ENCODE data around the gene SIPA1L3.
A peak's percentile ranks its signal among the peaks of the same experiment; 100 is the strongest.

The SIPA1L3 gene

GRCh38 chr19:38229585-38230073 lies 322.6 kb downstream of the SIPA1L3 start (continued):
- TF ChIP-seq CTCF (tag by site-specific recombination; IDR thresholded peaks at IDR 0.05) (peak; percentile 51), ZNF544 (tag by site-specific recombination; IDR thresholded peaks at IDR 0.05) (no peak), ZNF266 (tag by site-specific recombination; IDR thresholded peaks at IDR 0.05; ENCODE audit: low read depth) (no peak), BCL11A (tag by site-specific recombination; IDR thresholded peaks at IDR 0.05; ENCODE audit: low read depth) (no peak), SP3 (tag by site-specific recombination; IDR thresholded peaks at IDR 0.05) (peak; percentile 97), SCRT1 (tag by site-specific recombination; IDR thresholded peaks at IDR 0.05; ENCODE audit: borderline replicate concordance) (no peak), ZNF169 (tag by site-specific recombination; IDR thresholded peaks at IDR 0.05) (no peak), ZNF302 (tag by site-specific recombination; IDR thresholded peaks at IDR 0.05; ENCODE audit: low read depth) (no peak), ZNF658 (tag by site-specific recombination; IDR thresholded peaks at IDR 0.05) (no peak), ZNF138 (tag by site-specific recombination; IDR thresholded peaks at IDR 0.05; ENCODE audit: borderline replicate concordance) (no peak), ZNF654 (tag by site-specific recombination; IDR thresholded peaks at IDR 0.05; ENCODE audit: low read depth) (no peak), ZIC2 (tag by site-specific recombination; IDR thresholded peaks at IDR 0.05) (peak; percentile 71), ZNF121 (tag by site-specific recombination; IDR thresholded peaks at IDR 0.05) (no peak), ZNF2 (tag by site-specific recombination; IDR thresholded peaks at IDR 0.05) (no peak), ZBTB21 (tag by site-specific recombination; IDR thresholded peaks at IDR 0.05) (no peak), ZNF157 (tag by site-specific recombination; IDR thresholded peaks at IDR 0.05) (no peak), KLF17 (tag by site-specific recombination; IDR thresholded peaks at IDR 0.05) (no peak), ZNF311 (tag by site-specific recombination; IDR thresholded peaks at IDR 0.05; ENCODE audit: borderline replicate concordance) (no peak), TCF7L2 (IDR thresholded peaks at IDR 0.05; ENCODE audit: borderline replicate concordance, low read depth, low read length) (no peak), ZNF221 (tag by site-specific recombination; IDR thresholded peaks at IDR 0.05; ENCODE audit: borderline replicate concordance) (no peak), ZNF202 (tag by site-specific recombination; IDR thresholded peaks at IDR 0.05; ENCODE audit: borderline replicate concordance) (no peak)
- TF ChIP-seq, protein P1, sequence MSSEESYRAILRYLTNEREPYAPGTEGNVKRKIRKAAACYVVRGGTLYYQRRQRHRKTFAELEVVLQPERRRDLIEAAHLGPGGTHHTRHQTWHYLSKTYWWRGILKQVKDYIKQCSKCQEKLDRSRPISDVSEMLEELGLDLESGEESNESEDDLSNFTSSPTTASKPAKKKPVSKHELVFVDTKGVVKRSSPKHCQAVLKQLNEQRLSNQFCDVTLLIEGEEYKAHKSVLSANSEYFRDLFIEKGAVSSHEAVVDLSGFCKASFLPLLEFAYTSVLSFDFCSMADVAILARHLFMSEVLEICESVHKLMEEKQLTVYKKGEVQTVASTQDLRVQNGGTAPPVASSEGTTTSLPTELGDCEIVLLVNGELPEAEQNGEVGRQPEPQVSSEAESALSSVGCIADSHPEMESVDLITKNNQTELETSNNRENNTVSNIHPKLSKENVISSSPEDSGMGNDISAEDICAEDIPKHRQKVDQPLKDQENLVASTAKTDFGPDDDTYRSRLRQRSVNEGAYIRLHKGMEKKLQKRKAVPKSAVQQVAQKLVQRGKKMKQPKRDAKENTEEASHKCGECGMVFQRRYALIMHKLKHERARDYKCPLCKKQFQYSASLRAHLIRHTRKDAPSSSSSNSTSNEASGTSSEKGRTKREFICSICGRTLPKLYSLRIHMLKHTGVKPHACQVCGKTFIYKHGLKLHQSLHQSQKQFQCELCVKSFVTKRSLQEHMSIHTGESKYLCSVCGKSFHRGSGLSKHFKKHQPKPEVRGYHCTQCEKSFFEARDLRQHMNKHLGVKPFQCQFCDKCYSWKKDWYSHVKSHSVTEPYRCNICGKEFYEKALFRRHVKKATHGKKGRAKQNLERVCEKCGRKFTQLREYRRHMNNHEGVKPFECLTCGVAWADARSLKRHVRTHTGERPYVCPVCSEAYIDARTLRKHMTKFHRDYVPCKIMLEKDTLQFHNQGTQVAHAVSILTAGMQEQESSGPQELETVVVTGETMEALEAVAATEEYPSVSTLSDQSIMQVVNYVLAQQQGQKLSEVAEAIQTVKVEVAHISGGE (tag by site-specific recombination; conservative IDR thresholded peaks at IDR 0.05; ENCODE audit: low read depth) = 0 out of 2 replicates have a peak, but pooled peaks have one; percentile 9
- TF ChIP-seq, protein P2, sequence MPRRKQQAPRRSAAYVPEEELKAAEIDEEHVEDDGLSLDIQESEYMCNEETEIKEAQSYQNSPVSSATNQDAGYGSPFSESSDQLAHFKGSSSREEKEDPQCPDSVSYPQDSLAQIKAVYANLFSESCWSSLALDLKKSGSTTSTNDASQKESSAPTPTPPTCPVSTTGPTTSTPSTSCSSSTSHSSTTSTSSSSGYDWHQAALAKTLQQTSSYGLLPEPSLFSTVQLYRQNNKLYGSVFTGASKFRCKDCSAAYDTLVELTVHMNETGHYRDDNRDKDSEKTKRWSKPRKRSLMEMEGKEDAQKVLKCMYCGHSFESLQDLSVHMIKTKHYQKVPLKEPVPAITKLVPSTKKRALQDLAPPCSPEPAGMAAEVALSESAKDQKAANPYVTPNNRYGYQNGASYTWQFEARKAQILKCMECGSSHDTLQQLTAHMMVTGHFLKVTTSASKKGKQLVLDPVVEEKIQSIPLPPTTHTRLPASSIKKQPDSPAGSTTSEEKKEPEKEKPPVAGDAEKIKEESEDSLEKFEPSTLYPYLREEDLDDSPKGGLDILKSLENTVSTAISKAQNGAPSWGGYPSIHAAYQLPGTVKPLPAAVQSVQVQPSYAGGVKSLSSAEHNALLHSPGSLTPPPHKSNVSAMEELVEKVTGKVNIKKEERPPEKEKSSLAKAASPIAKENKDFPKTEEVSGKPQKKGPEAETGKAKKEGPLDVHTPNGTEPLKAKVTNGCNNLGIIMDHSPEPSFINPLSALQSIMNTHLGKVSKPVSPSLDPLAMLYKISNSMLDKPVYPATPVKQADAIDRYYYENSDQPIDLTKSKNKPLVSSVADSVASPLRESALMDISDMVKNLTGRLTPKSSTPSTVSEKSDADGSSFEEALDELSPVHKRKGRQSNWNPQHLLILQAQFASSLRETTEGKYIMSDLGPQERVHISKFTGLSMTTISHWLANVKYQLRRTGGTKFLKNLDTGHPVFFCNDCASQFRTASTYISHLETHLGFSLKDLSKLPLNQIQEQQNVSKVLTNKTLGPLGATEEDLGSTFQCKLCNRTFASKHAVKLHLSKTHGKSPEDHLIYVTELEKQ (tag by site-specific recombination; IDR thresholded peaks at IDR 0.05; ENCODE audit: borderline replicate concordance) = no peak
- TF ChIP-seq, protein P3, sequence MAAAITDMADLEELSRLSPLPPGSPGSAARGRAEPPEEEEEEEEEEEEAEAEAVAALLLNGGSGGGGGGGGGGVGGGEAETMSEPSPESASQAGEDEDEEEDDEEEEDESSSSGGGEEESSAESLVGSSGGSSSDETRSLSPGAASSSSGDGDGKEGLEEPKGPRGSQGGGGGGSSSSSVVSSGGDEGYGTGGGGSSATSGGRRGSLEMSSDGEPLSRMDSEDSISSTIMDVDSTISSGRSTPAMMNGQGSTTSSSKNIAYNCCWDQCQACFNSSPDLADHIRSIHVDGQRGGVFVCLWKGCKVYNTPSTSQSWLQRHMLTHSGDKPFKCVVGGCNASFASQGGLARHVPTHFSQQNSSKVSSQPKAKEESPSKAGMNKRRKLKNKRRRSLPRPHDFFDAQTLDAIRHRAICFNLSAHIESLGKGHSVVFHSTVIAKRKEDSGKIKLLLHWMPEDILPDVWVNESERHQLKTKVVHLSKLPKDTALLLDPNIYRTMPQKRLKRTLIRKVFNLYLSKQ (tag by site-specific recombination; IDR thresholded peaks at IDR 0.05; ENCODE audit: borderline replicate concordance) = no peak
- TF ChIP-seq, protein P4, sequence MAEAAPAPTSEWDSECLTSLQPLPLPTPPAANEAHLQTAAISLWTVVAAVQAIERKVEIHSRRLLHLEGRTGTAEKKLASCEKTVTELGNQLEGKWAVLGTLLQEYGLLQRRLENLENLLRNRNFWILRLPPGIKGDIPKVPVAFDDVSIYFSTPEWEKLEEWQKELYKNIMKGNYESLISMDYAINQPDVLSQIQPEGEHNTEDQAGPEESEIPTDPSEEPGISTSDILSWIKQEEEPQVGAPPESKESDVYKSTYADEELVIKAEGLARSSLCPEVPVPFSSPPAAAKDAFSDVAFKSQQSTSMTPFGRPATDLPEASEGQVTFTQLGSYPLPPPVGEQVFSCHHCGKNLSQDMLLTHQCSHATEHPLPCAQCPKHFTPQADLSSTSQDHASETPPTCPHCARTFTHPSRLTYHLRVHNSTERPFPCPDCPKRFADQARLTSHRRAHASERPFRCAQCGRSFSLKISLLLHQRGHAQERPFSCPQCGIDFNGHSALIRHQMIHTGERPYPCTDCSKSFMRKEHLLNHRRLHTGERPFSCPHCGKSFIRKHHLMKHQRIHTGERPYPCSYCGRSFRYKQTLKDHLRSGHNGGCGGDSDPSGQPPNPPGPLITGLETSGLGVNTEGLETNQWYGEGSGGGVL (tag by site-specific recombination; IDR thresholded peaks at IDR 0.05) = no peak
